Neuronal stem cell (in vitro differentiated cells): ENCODE data around the gene LACRT.

Experiments
- DNase-seq: peaks from one replicate; pipeline ENCODE4 v3.0.0-alpha.2; 2013; ENCODE audit warnings: low spot score
- H2AFZ ChIP-seq: one replicate; pipeline ENCODE4 v1.6.1; 2013; ENCODE audit warnings: mild to moderate bottlenecking, low read length, inconsistent platforms
- H2AK5ac ChIP-seq: 2 replicates; pipeline ENCODE4 v1.6.1; 2013; ENCODE audit warnings: low read depth, mild to moderate bottlenecking, inconsistent platforms, low read length, moderate library complexity, mixed read lengths
- H2BK120ac ChIP-seq: 2 replicates; pipeline ENCODE4 v1.6.1; 2013; ENCODE audit warnings: low read depth, mild to moderate bottlenecking, inconsistent platforms, low read length, moderate library complexity, mixed read lengths
- H2BK12ac ChIP-seq: one replicate; pipeline ENCODE4 v1.6.1; 2013; ENCODE audit warnings: low read length, inconsistent platforms
- H2BK15ac ChIP-seq: 2 replicates; pipeline ENCODE4 v1.6.1; 2013; ENCODE audit warnings: mild to moderate bottlenecking, low read length, inconsistent platforms, mixed read lengths
- H2BK5ac ChIP-seq: one replicate; pipeline ENCODE4 v1.6.1; 2013; ENCODE audit warnings: inconsistent platforms, mild to moderate bottlenecking, low read length, moderate library complexity
- H3K14ac ChIP-seq: one replicate; pipeline ENCODE4 v1.6.1; 2013; ENCODE audit warnings: low read length, inconsistent platforms
- H3K18ac ChIP-seq: 2 replicates; pipeline ENCODE4 v1.6.1; 2013; ENCODE audit warnings: low read length, inconsistent platforms
- H3K23ac ChIP-seq: 2 replicates; pipeline ENCODE4 v1.6.1; 2013; ENCODE audit warnings: low read depth, mild to moderate bottlenecking, mixed read lengths, low read length, inconsistent platforms; ENCODE audit not compliant: poor library complexity
- H3K27ac ChIP-seq: replicated peaks from 3 replicates; pipeline ENCODE4 v1.5.1; 2013; ENCODE audit warnings: low read length, inconsistent platforms
- H3K27me3 ChIP-seq, 3 experiments: 2 replicates each; pipeline ENCODE4 v1.6.1; 2013; ENCODE audit warnings: low read length in 3 of 3, mild to moderate bottlenecking in 2 of 3, inconsistent platforms in 1 of 3, low read depth in 1 of 3, mixed read lengths in 1 of 3, moderate library complexity in 1 of 3; ENCODE audit not compliant: control insufficient read depth in 3 of 3, insufficient read depth in 3 of 3
- H3K36me3 ChIP-seq, 2 donors: replicated peaks in 1 of 2; 2 replicates each; pipeline ENCODE4 v1.6.1; 2013; ENCODE audit warnings: low read length in 2 of 2; ENCODE audit not compliant: control insufficient read depth in 2 of 2, insufficient read depth in 2 of 2
- H3K4ac ChIP-seq: 2 replicates; pipeline ENCODE4 v1.6.1; 2013; ENCODE audit warnings: inconsistent platforms, mild to moderate bottlenecking, low read length, moderate library complexity
- H3K4me1 ChIP-seq, 2 donors: 1 replicate in 1 of 2; 2 replicates in 1 of 2; pipeline ENCODE4 v1.6.1; 2013; ENCODE audit warnings: low read length in 2 of 2, low read depth in 1 of 2; ENCODE audit not compliant: control insufficient read depth in 2 of 2, insufficient read depth in 1 of 2
- H3K4me2 ChIP-seq: one replicate; pipeline ENCODE4 v1.6.1; 2013; ENCODE audit warnings: mild to moderate bottlenecking, low read length, inconsistent platforms; ENCODE audit not compliant: insufficient read depth, poor library complexity, severe bottlenecking
- H3K4me3 ChIP-seq, 2 donors: 2 replicates each; pipeline ENCODE4 v1.5.1; 2013; ENCODE audit warnings: low read length in 2 of 2, mild to moderate bottlenecking in 2 of 2, inconsistent platforms in 1 of 2, moderate library complexity in 1 of 2
- H3K79me1 ChIP-seq: one replicate; pipeline ENCODE4 v1.6.1; 2013; ENCODE audit warnings: low read depth, mild to moderate bottlenecking, inconsistent platforms, low read length, moderate library complexity
- H3K9ac ChIP-seq: one replicate; pipeline ENCODE4 v1.6.1; 2013; ENCODE audit warnings: mild to moderate bottlenecking, low read depth, low read length, inconsistent platforms; ENCODE audit not compliant: poor library complexity
- H3K9me3 ChIP-seq, 2 donors: replicated peaks in 1 of 2; 2 replicates each; pipeline versions ENCODE3 to v1.6.1; 2013; ENCODE audit warnings: low read length in 2 of 2, mild to moderate bottlenecking in 2 of 2, inconsistent platforms in 1 of 2, low read depth in 1 of 2, mixed read lengths in 1 of 2, moderate library complexity in 1 of 2; ENCODE audit not compliant: control insufficient read depth in 2 of 2, insufficient read depth in 1 of 2
- H4K8ac ChIP-seq: one replicate; pipeline ENCODE4 v1.6.1; 2013; ENCODE audit warnings: low read depth, mild to moderate bottlenecking, inconsistent platforms, low read length, moderate library complexity
- H4K91ac ChIP-seq: one replicate; pipeline ENCODE4 v1.6.1; 2013; ENCODE audit warnings: low read length, low read depth, mild to moderate bottlenecking, inconsistent platforms; ENCODE audit not compliant: poor library complexity
- WGBS, 2 donors: extraction: QIAGEN DNeasy Blood & Tissue Kit; methylation state at CpG; one replicate each; pipeline ENCODE4 v1.1.7; 2013; ENCODE audit warnings: missing lambda C conversion rate in 2 of 2, mixed read lengths in 1 of 2; ENCODE audit not compliant: insufficient read length in 2 of 2, insufficient replicate concordance in 1 of 2; ENCODE audit errors: extremely low coverage in 2 of 2; 5-methylcytosine and 5-hydroxymethylcytosine counted together

LACRT gene

GRCh38 chr12:54658306-54659264 is 23.9 kb upstream of the LACRT start:
- H3K9me3 ChIP-seq = peaks cover 0 to 5% of the 10 kb centered on the region in 2 donors
- no peaks in the 10 kb centered on the region for H3K36me3 ChIP-seq
- WGBS, 2 donors = no CpG with 5 or more reads among the region's 19 CpGs

GRCh38 chr12:54657105-54657607 is 22.5 kb upstream of the LACRT start:
- Histone ChIP-seq H3K23ac (no peak overlapping the region), H3K4me3 (no peak overlapping the region), H3K4me1 (peaks cover 0 to 5% of the 10 kb centered on the region in 2 donors), H3K4me2 (no peak overlapping the region), H3K9me3 (peaks cover 0 to 9% of the 10 kb centered on the region in 2 donors), H3K18ac (no peak overlapping the region), H3K9ac (no peak overlapping the region), H2BK120ac (no peak overlapping the region), H2AK5ac (no peak overlapping the region), H3K14ac (no peak overlapping the region), H3K27ac (no peak overlapping the region), H3K79me1 (no peaks in the 10 kb centered on the region), H3K36me3 (no peaks in the 10 kb centered on the region), H2BK15ac (no peak overlapping the region), H2BK5ac (no peak overlapping the region), H4K8ac (no peak overlapping the region), H3K27me3 (no peaks in the 10 kb centered on the region), H3K4ac (no peak overlapping the region), H4K91ac (no peak overlapping the region), H2BK12ac (no peak overlapping the region), H2AFZ (no peak overlapping the region)
- no peak for DNase-seq
- no CpG with 5 or more reads among the region's 6 CpGs for WGBS, 2 donors

More at GRCh38 chr12:54658306-54659264, 23.9 kb upstream of the LACRT start:
- no peak overlapping the region for H3K18ac ChIP-seq
- no peak overlapping the region for H2BK15ac ChIP-seq
- no peak overlapping the region for H3K9ac ChIP-seq
- H3K4me2 ChIP-seq = no peak overlapping the region
- H3K14ac ChIP-seq = no peak overlapping the region
- no peak overlapping the region for H3K4ac ChIP-seq
- no peak overlapping the region for H2BK12ac ChIP-seq
- DNase-seq = no peak
- no peak overlapping the region for H4K8ac ChIP-seq
- H3K27ac ChIP-seq = no peak overlapping the region
- H3K4me3 ChIP-seq = no peak overlapping the region
- no peaks in the 10 kb centered on the region for H3K79me1 ChIP-seq
- no peak overlapping the region for H2AK5ac ChIP-seq
- peaks cover 0 to 5% of the 10 kb centered on the region in 2 donors for H3K4me1 ChIP-seq
- H3K23ac ChIP-seq = no peak overlapping the region
- no peak overlapping the region for H2BK120ac ChIP-seq
- H2AFZ ChIP-seq = no peak overlapping the region
- no peak overlapping the region for H4K91ac ChIP-seq
- no peak overlapping the region for H2BK5ac ChIP-seq
- no peaks in the 10 kb centered on the region for H3K27me3 ChIP-seq

GRCh38 chr12:54654926-54655325 is 20.2 kb upstream of the LACRT start:
- H2BK15ac ChIP-seq = no peak overlapping the region
- H4K91ac ChIP-seq = no peak overlapping the region
- no peak overlapping the region for H2BK5ac ChIP-seq
- peaks cover 0 to 5% of the 10 kb centered on the region in 2 donors for H3K4me1 ChIP-seq
- H3K18ac ChIP-seq = no peak overlapping the region
- no peak overlapping the region for H3K23ac ChIP-seq
- peaks cover 0 to 3% (median 0%) of the 10 kb centered on the region in 3 experiments for H3K27me3 ChIP-seq
- no peak overlapping the region for H3K4me3 ChIP-seq
- no peak overlapping the region for H2AK5ac ChIP-seq
- H3K27ac ChIP-seq = peak overlapping the region; percentile 36
- H2BK120ac ChIP-seq = no peak overlapping the region
- no peak overlapping the region for H3K14ac ChIP-seq
- H3K79me1 ChIP-seq = no peaks in the 10 kb centered on the region
- no peak for DNase-seq
- no CpG with 5 or more reads among the region's 2 CpGs for WGBS, 2 donors
- H3K4ac ChIP-seq = no peak overlapping the region
- H4K8ac ChIP-seq = no peak overlapping the region
- no peaks in the 10 kb centered on the region for H3K36me3 ChIP-seq
- peak overlapping the region; percentile 53 for H2AFZ ChIP-seq
- no peak overlapping the region for H2BK12ac ChIP-seq
- peaks cover 0 to 9% of the 10 kb centered on the region in 2 donors for H3K9me3 ChIP-seq
- no peak overlapping the region for H3K4me2 ChIP-seq
- no peak overlapping the region for H3K9ac ChIP-seq

DNA sequence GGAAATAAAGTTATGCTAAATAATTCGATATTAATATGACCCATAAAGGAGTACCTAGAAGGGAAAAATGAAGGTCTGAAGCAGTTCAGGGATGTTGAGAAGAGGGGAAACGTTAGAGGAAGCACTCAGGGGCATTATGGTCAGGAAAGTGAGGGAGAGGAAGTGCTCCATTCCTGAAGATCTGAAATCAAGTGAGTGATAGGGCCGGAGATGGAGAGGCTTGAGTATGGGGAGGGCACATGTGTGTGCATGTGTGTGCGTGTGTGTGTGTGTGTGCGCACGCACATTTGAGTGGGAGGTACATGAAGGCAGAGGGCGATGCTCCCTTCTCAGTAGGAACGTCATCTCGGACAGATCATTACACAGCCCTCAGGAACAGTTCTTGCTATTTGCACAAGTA is 18.3 kb upstream of the LACRT start:
- peaks cover 0 to 8% of the 10 kb centered on the region in 2 donors for H3K9me3 ChIP-seq
- no peak overlapping the region for H4K8ac ChIP-seq
- H3K27ac ChIP-seq = no peak overlapping the region
- no peak overlapping the region for H3K4me2 ChIP-seq
- H2BK5ac ChIP-seq = no peak overlapping the region
- no peak overlapping the region for H2AFZ ChIP-seq
- no peak overlapping the region for H4K91ac ChIP-seq
- no peak overlapping the region for H2AK5ac ChIP-seq
- no peak overlapping the region for H3K23ac ChIP-seq
- H3K79me1 ChIP-seq = no peaks in the 10 kb centered on the region
- H3K9ac ChIP-seq = no peak overlapping the region
- H3K4me3 ChIP-seq = peak overlapping the region in 1 of 2 donors; percentile 16
- H2BK12ac ChIP-seq = no peak overlapping the region
- H3K27me3 ChIP-seq = peaks cover 0 to 3% (median 0%) of the 10 kb centered on the region in 3 experiments
- no peaks in the 10 kb centered on the region for H3K36me3 ChIP-seq
- no peak for DNase-seq
- H3K18ac ChIP-seq = peak overlapping the region; percentile 42
- no CpG with 5 or more reads among the region's 9 CpGs for WGBS, 2 donors
- H2BK15ac ChIP-seq = no peak overlapping the region
- H3K14ac ChIP-seq = no peak overlapping the region
- peaks cover 0 to 5% of the 10 kb centered on the region in 2 donors for H3K4me1 ChIP-seq
- H3K4ac ChIP-seq = no peak overlapping the region
- no peak overlapping the region for H2BK120ac ChIP-seq
